GM23338 (cell line): Measurements from ENCODE around the gene RIF1.

Experiments
- CREB1 ChIP-seq: fragments of 250-450 bp; sonication (Bioruptor Pico); IDR thresholded peaks from 2 replicates; pipeline ENCODE4 v1.5.0; 2020; ENCODE audit warnings: low read depth, mild to moderate bottlenecking, moderate library complexity
- ETS1 ChIP-seq: IDR thresholded peaks from 2 replicates; pipeline ENCODE4 v1.6.1; 2016; ENCODE audit warnings: antibody characterized with exemption
- EZH2 ChIP-seq: fragments of 200-600 bp; sonication (generic); IDR thresholded peaks from one replicate; pipeline ENCODE4 v1.8.0; 2017; ENCODE audit warnings: antibody characterized with exemption, mild to moderate bottlenecking, low read depth; ENCODE audit not compliant: unreplicated experiment
- POLR2AphosphoS5 ChIP-seq: IDR thresholded peaks from 2 replicates; pipeline ENCODE4 v1.6.1; 2016; ENCODE audit warnings: antibody characterized with exemption, low read depth
- ZNF331 ChIP-seq: fragments of 250-450 bp; sonication (Bioruptor Pico); IDR thresholded peaks from 2 replicates; pipeline ENCODE4 v1.5.0; 2020; ENCODE audit warnings: low read depth, mild to moderate bottlenecking, moderate library complexity
- ZNF462 ChIP-seq: fragments of 250-450 bp; sonication (Bioruptor Pico); IDR thresholded peaks from 2 replicates; pipeline ENCODE4 v1.5.0; 2020; ENCODE audit warnings: mild to moderate bottlenecking, moderate library complexity
- TF ChIP-seq, protein P1 (sequence below), 2 experiments: fragments of 200-600 bp in 1 of 2; sonication (generic) in 1 of 2; conservative IDR thresholded peaks; 2 replicates each; pipeline versions ENCODE4 v1.5.1 to v1.6.1; 2016 to 2017; ENCODE audit warnings: antibody characterized with exemption in 2 of 2, low read depth in 2 of 2, mild to moderate bottlenecking in 2 of 2, moderate library complexity in 1 of 2
- TF ChIP-seq, protein P2 (sequence below): IDR thresholded peaks from one replicate; pipeline ENCODE4 v1.6.1; 2018; ENCODE audit warnings: antibody characterized with exemption; ENCODE audit not compliant: unreplicated experiment

- TF ChIP-seq, protein P1, sequence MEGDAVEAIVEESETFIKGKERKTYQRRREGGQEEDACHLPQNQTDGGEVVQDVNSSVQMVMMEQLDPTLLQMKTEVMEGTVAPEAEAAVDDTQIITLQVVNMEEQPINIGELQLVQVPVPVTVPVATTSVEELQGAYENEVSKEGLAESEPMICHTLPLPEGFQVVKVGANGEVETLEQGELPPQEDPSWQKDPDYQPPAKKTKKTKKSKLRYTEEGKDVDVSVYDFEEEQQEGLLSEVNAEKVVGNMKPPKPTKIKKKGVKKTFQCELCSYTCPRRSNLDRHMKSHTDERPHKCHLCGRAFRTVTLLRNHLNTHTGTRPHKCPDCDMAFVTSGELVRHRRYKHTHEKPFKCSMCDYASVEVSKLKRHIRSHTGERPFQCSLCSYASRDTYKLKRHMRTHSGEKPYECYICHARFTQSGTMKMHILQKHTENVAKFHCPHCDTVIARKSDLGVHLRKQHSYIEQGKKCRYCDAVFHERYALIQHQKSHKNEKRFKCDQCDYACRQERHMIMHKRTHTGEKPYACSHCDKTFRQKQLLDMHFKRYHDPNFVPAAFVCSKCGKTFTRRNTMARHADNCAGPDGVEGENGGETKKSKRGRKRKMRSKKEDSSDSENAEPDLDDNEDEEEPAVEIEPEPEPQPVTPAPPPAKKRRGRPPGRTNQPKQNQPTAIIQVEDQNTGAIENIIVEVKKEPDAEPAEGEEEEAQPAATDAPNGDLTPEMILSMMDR (conservative IDR thresholded peaks at IDR 0.05; ENCODE audit: low read depth in 2 of 2) = no peak
- no peak for TF ChIP-seq CREB1 (CRISPR knock-in tag)
- TF ChIP-seq EZH2 = no peak
- TF ChIP-seq POLR2AphosphoS5 = no peak
- no peak for TF ChIP-seq ZNF462 (CRISPR knock-in tag)
- no peak for TF ChIP-seq ETS1
- TF ChIP-seq, protein P2, sequence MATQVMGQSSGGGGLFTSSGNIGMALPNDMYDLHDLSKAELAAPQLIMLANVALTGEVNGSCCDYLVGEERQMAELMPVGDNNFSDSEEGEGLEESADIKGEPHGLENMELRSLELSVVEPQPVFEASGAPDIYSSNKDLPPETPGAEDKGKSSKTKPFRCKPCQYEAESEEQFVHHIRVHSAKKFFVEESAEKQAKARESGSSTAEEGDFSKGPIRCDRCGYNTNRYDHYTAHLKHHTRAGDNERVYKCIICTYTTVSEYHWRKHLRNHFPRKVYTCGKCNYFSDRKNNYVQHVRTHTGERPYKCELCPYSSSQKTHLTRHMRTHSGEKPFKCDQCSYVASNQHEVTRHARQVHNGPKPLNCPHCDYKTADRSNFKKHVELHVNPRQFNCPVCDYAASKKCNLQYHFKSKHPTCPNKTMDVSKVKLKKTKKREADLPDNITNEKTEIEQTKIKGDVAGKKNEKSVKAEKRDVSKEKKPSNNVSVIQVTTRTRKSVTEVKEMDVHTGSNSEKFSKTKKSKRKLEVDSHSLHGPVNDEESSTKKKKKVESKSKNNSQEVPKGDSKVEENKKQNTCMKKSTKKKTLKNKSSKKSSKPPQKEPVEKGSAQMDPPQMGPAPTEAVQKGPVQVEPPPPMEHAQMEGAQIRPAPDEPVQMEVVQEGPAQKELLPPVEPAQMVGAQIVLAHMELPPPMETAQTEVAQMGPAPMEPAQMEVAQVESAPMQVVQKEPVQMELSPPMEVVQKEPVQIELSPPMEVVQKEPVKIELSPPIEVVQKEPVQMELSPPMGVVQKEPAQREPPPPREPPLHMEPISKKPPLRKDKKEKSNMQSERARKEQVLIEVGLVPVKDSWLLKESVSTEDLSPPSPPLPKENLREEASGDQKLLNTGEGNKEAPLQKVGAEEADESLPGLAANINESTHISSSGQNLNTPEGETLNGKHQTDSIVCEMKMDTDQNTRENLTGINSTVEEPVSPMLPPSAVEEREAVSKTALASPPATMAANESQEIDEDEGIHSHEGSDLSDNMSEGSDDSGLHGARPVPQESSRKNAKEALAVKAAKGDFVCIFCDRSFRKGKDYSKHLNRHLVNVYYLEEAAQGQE = no peak
- TF ChIP-seq ZNF331 (CRISPR knock-in tag) = no peak
These were observed 35.3 kb upstream of the RIF1 start for GRCh38 chr2:151374436-151374835.
